ENCODE results near the gene RUNX1. TPM values are rescaled to one million over a fixed set of nuclear protein-coding genes. Genes with fewer than 3 reads are reported as not detected.

Gene RUNX1
- total RNA-seq: 120 and 121 TPM in 2 replicates

GRCh38 chr21:35048706-35049617 lies at the start of gene RUNX1:
Gene RUNX1 (minus strand): TSS chr21:35049302.
- DNase-seq (ENCODE audit: low spot score): peak; percentile 82
- Mint-ChIP-seq H3K4me3 (ENCODE audit: low read depth) (peak within 1 kb of the TSS; percentile 93), H3K9me3 (no peaks in the 10 kb centered on the region), H3K4me1 (ENCODE audit: low read depth) (peaks cover 68% of the 10 kb centered on the region), H3K27me3 (ENCODE audit: low read depth) (no peaks in the 10 kb centered on the region), H3K27ac (peak within 1 kb of the TSS; percentile 96), H3K36me3 (ENCODE audit: low read depth) (peaks cover 43% of the 10 kb centered on the region)
- intact Hi-C loops (cut with micrococcal nuclease): loop anchor here (1.0 to 10.0 kb wide), 8 partner anchors 23 to 476 kb away; no protein-coding TSS in a partner anchor

GRCh38 chr21:35097525-35097924 lies 48.4 kb upstream of the RUNX1 start:
- no peak overlapping the region for H3K4me3 Mint-ChIP-seq (ENCODE audit: low read depth)
- H3K9me3 Mint-ChIP-seq: peaks cover 20% of the 10 kb centered on the region
- intact Hi-C loops (cut with micrococcal nuclease): loop anchor here (1.0 to 5.0 kb wide), 13 partner anchors 9 to 430 kb away; no protein-coding TSS in a partner anchor
- H3K27ac Mint-ChIP-seq: peak overlapping the region; percentile 93
- H3K27me3 Mint-ChIP-seq (ENCODE audit: low read depth): no peaks in the 10 kb centered on the region
- peaks cover 53% of the 10 kb centered on the region for H3K4me1 Mint-ChIP-seq (ENCODE audit: low read depth)
- DNase-seq (ENCODE audit: low spot score): no peak
- H3K36me3 Mint-ChIP-seq (ENCODE audit: low read depth): peaks cover 26% of the 10 kb centered on the region

GRCh38 chr21:35096959-35097358 lies 47.9 kb upstream of the RUNX1 start:
- no peak overlapping the region for H3K4me3 Mint-ChIP-seq (ENCODE audit: low read depth)
- peaks cover 56% of the 10 kb centered on the region for H3K4me1 Mint-ChIP-seq (ENCODE audit: low read depth)
- intact Hi-C loops (cut with micrococcal nuclease): loop anchor here (1.0 to 5.0 kb wide), 13 partner anchors 9 to 430 kb away; no protein-coding TSS in a partner anchor
- H3K9me3 Mint-ChIP-seq: peaks cover 23% of the 10 kb centered on the region
- peak overlapping the region; percentile 93 for H3K27ac Mint-ChIP-seq
- no peaks in the 10 kb centered on the region for H3K27me3 Mint-ChIP-seq (ENCODE audit: low read depth)
- H3K36me3 Mint-ChIP-seq (ENCODE audit: low read depth): peaks cover 29% of the 10 kb centered on the region
- DNase-seq (ENCODE audit: low spot score): no peak

- no peaks in the 10 kb centered on the region for H3K27me3 Mint-ChIP-seq (ENCODE audit: low read depth)
- intact Hi-C loops (cut with micrococcal nuclease): loop anchor here (2.0 to 5.0 kb wide), 6 partner anchors 103 to 431 kb away; no protein-coding TSS in a partner anchor
- DNase-seq (ENCODE audit: low spot score): no peak
- H3K36me3 Mint-ChIP-seq (ENCODE audit: low read depth): peaks cover 38% of the 10 kb centered on the region
- H3K9me3 Mint-ChIP-seq: peaks cover 29% of the 10 kb centered on the region
- H3K4me3 Mint-ChIP-seq (ENCODE audit: low read depth): no peak overlapping the region
- H3K4me1 Mint-ChIP-seq (ENCODE audit: low read depth): peaks cover 65% of the 10 kb centered on the region
- peak overlapping the region; percentile 93 for H3K27ac Mint-ChIP-seq
Observed at GRCh38 chr21:35095859-35096291, 46.8 kb upstream of the RUNX1 start.

- H3K36me3 Mint-ChIP-seq (ENCODE audit: low read depth): peaks cover 49% of the 10 kb centered on the region
- no peak overlapping the region for H3K4me3 Mint-ChIP-seq (ENCODE audit: low read depth)
- intact Hi-C loops (cut with micrococcal nuclease): no loop called here
- peak overlapping the region; percentile 93 for H3K27ac Mint-ChIP-seq
- peaks cover 78% of the 10 kb centered on the region for H3K4me1 Mint-ChIP-seq (ENCODE audit: low read depth)
- H3K27me3 Mint-ChIP-seq (ENCODE audit: low read depth): no peaks in the 10 kb centered on the region
- no peak for DNase-seq (ENCODE audit: low spot score)
- H3K9me3 Mint-ChIP-seq: peaks cover 31% of the 10 kb centered on the region
Observed at GRCh38 chr21:35093514-35093913, 44.4 kb upstream of the RUNX1 start.

GRCh38 chr21:35091496-35091895 lies 42.4 kb upstream of the RUNX1 start:
- intact Hi-C loops (cut with micrococcal nuclease): no loop called here
- peaks cover 31% of the 10 kb centered on the region for H3K9me3 Mint-ChIP-seq
- no peak for DNase-seq (ENCODE audit: low spot score)
- H3K36me3 Mint-ChIP-seq (ENCODE audit: low read depth): peaks cover 49% of the 10 kb centered on the region
- H3K4me3 Mint-ChIP-seq (ENCODE audit: low read depth): no peak overlapping the region
- peaks cover 76% of the 10 kb centered on the region for H3K4me1 Mint-ChIP-seq (ENCODE audit: low read depth)
- H3K27me3 Mint-ChIP-seq (ENCODE audit: low read depth): no peaks in the 10 kb centered on the region
- peak overlapping the region; percentile 60 for H3K27ac Mint-ChIP-seq

- peaks cover 72% of the 10 kb centered on the region for H3K4me1 Mint-ChIP-seq (ENCODE audit: low read depth)
- DNase-seq (ENCODE audit: low spot score): no peak
- intact Hi-C loops (cut with micrococcal nuclease): no loop called here
- no peak overlapping the region for H3K4me3 Mint-ChIP-seq (ENCODE audit: low read depth)
- H3K27me3 Mint-ChIP-seq (ENCODE audit: low read depth): no peaks in the 10 kb centered on the region
- H3K36me3 Mint-ChIP-seq (ENCODE audit: low read depth): peaks cover 50% of the 10 kb centered on the region
- H3K27ac Mint-ChIP-seq: peak overlapping the region; percentile 52
- H3K9me3 Mint-ChIP-seq: peaks cover 31% of the 10 kb centered on the region
Observed at GRCh38 chr21:35090403-35090802, 41.3 kb upstream of the RUNX1 start.

- Mint-ChIP-seq H3K27ac (peak overlapping the region; percentile 85), H3K9me3 (peaks cover 28% of the 10 kb centered on the region), H3K4me1 (ENCODE audit: low read depth) (peaks cover 52% of the 10 kb centered on the region), H3K4me3 (ENCODE audit: low read depth) (no peak overlapping the region), H3K27me3 (ENCODE audit: low read depth) (no peaks in the 10 kb centered on the region), H3K36me3 (ENCODE audit: low read depth) (peaks cover 39% of the 10 kb centered on the region)
- DNase-seq (ENCODE audit: low spot score): no peak
- intact Hi-C loops (cut with micrococcal nuclease): loop anchor here (1.0 to 2.0 kb wide), 11 partner anchors 9 to 254 kb away; no protein-coding TSS in a partner anchor
Observed at GRCh38 chr21:35088319-35088771, 39.2 kb upstream of the RUNX1 start.

GRCh38 chr21:35086357-35086756 lies 37.3 kb upstream of the RUNX1 start:
- Mint-ChIP-seq H3K27ac (peak overlapping the region; percentile 37), H3K4me1 (ENCODE audit: low read depth) (peaks cover 50% of the 10 kb centered on the region), H3K9me3 (peaks cover 22% of the 10 kb centered on the region), H3K36me3 (ENCODE audit: low read depth) (peaks cover 36% of the 10 kb centered on the region), H3K4me3 (ENCODE audit: low read depth) (no peak overlapping the region), H3K27me3 (ENCODE audit: low read depth) (no peaks in the 10 kb centered on the region)
- DNase-seq (ENCODE audit: low spot score): no peak
- intact Hi-C loops (cut with micrococcal nuclease): no loop called here

- Mint-ChIP-seq H3K4me3 (ENCODE audit: low read depth) (no peak overlapping the region), H3K9me3 (peaks cover 17% of the 10 kb centered on the region), H3K4me1 (ENCODE audit: low read depth) (peaks cover 45% of the 10 kb centered on the region), H3K27ac (no peak overlapping the region), H3K36me3 (ENCODE audit: low read depth) (peaks cover 30% of the 10 kb centered on the region), H3K27me3 (ENCODE audit: low read depth) (no peaks in the 10 kb centered on the region)
- no peak for DNase-seq (ENCODE audit: low spot score)
- intact Hi-C loops (cut with micrococcal nuclease): no loop called here
Observed at GRCh38 chr21:35084869-35085268, 35.8 kb upstream of the RUNX1 start.

GRCh38 chr21:35083246-35083645 lies 34.1 kb upstream of the RUNX1 start:
- no peak for DNase-seq (ENCODE audit: low spot score)
- H3K27ac Mint-ChIP-seq: no peak overlapping the region
- H3K36me3 Mint-ChIP-seq (ENCODE audit: low read depth): peaks cover 23% of the 10 kb centered on the region
- peaks cover 34% of the 10 kb centered on the region for H3K4me1 Mint-ChIP-seq (ENCODE audit: low read depth)
- H3K9me3 Mint-ChIP-seq: peaks cover 17% of the 10 kb centered on the region
- no peak overlapping the region for H3K4me3 Mint-ChIP-seq (ENCODE audit: low read depth)
- no peaks in the 10 kb centered on the region for H3K27me3 Mint-ChIP-seq (ENCODE audit: low read depth)
- intact Hi-C loops (cut with micrococcal nuclease): no loop called here

- Mint-ChIP-seq H3K27me3 (ENCODE audit: low read depth) (no peaks in the 10 kb centered on the region), H3K4me1 (ENCODE audit: low read depth) (peaks cover 31% of the 10 kb centered on the region), H3K9me3 (peaks cover 17% of the 10 kb centered on the region), H3K36me3 (ENCODE audit: low read depth) (peaks cover 23% of the 10 kb centered on the region), H3K4me3 (ENCODE audit: low read depth) (no peak overlapping the region), H3K27ac (no peak overlapping the region)
- no peak for DNase-seq (ENCODE audit: low spot score)
- intact Hi-C loops (cut with micrococcal nuclease): no loop called here
Observed at GRCh38 chr21:35081861-35082260, 32.8 kb upstream of the RUNX1 start.

- peaks cover 33% of the 10 kb centered on the region for H3K4me1 Mint-ChIP-seq (ENCODE audit: low read depth)
- H3K36me3 Mint-ChIP-seq (ENCODE audit: low read depth): peaks cover 20% of the 10 kb centered on the region
- H3K4me3 Mint-ChIP-seq (ENCODE audit: low read depth): no peak overlapping the region
- no peaks in the 10 kb centered on the region for H3K27me3 Mint-ChIP-seq (ENCODE audit: low read depth)
- H3K9me3 Mint-ChIP-seq: peaks cover 14% of the 10 kb centered on the region
- H3K27ac Mint-ChIP-seq: no peak overlapping the region
- no peak for DNase-seq (ENCODE audit: low spot score)
- intact Hi-C loops (cut with micrococcal nuclease): no loop called here
Observed at GRCh38 chr21:35079181-35079580, 30.1 kb upstream of the RUNX1 start.
